Measurements from ENCODE around the gene SYN1. TPM values are rescaled to one million over a fixed set of nuclear protein-coding genes. Genes with fewer than 3 reads are reported as not detected.

The SYN1 gene
- total and polyA plus RNA-seq, 4 donors, result 10.1 to 222 (median 110) TPM

GRCh38 chrX:47556045-47556623 lies 63.5 kb downstream of the SYN1 start:
- no peaks in the 10 kb centered on the region for H3K27me3 ChIP-seq (ENCODE audit: control insufficient read depth, insufficient read depth, low read length)
- H3K4me1 ChIP-seq (ENCODE audit: control insufficient read depth, insufficient read depth, low read length), result peaks cover 4% of the 10 kb centered on the region
- H3K4me3 ChIP-seq (ENCODE audit: low read depth, low read length), result peak overlapping the region; percentile 48
- WGBS (ENCODE audit: insufficient coverage), result 25% methylated on average over 17 of the region's 20 CpGs
- peak; percentile 59 to 97 (median 72) for DNase-seq (ENCODE audit: low read depth in 4 of 6, low spot score in 6 of 6)
- no peaks in the 10 kb centered on the region for H3K9me3 ChIP-seq (ENCODE audit: control insufficient read depth, insufficient read depth, low read length)
- peak overlapping the region; percentile 77 for H3K27ac ChIP-seq (ENCODE audit: low read depth, low read length)
- no peaks in the 10 kb centered on the region for H3K36me3 ChIP-seq (ENCODE audit: control insufficient read depth, insufficient read depth, low read length)

DNA sequence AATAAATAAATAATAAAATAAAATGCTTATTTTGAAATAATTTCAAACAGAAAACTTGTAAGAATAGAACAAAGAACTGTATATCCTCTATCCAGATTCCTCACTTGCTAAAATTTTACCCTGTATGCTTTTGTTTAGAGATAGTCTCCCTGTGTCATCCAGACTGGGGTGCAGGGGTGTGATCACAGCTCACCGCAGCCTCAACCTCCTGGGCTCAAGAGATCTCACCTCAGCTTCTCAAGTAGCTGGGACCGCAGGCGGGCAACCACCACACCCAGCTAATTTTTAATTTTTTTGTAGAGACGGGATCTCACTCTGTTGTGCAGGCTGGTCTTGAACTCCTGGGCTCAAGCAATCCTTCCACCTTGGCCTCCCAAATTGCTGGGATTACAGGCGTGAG lies 76.2 kb downstream of the SYN1 start:
- no peak overlapping the region for H3K27ac ChIP-seq (ENCODE audit: low read depth, low read length)
- H3K4me1 ChIP-seq (ENCODE audit: control insufficient read depth, insufficient read depth, low read length), result peaks cover 3% of the 10 kb centered on the region
- H3K4me3 ChIP-seq (ENCODE audit: low read depth, low read length), result no peak overlapping the region
- WGBS (ENCODE audit: insufficient coverage), result 85% methylated on average over 3 of the region's 5 CpGs
- H3K9me3 ChIP-seq (ENCODE audit: control insufficient read depth, insufficient read depth, low read length), result no peaks in the 10 kb centered on the region
- no peak for DNase-seq (ENCODE audit: low read depth in 4 of 6, low spot score in 6 of 6)
- no peaks in the 10 kb centered on the region for H3K27me3 ChIP-seq (ENCODE audit: control insufficient read depth, insufficient read depth, low read length)
- no peaks in the 10 kb centered on the region for H3K36me3 ChIP-seq (ENCODE audit: control insufficient read depth, insufficient read depth, low read length)

DNA sequence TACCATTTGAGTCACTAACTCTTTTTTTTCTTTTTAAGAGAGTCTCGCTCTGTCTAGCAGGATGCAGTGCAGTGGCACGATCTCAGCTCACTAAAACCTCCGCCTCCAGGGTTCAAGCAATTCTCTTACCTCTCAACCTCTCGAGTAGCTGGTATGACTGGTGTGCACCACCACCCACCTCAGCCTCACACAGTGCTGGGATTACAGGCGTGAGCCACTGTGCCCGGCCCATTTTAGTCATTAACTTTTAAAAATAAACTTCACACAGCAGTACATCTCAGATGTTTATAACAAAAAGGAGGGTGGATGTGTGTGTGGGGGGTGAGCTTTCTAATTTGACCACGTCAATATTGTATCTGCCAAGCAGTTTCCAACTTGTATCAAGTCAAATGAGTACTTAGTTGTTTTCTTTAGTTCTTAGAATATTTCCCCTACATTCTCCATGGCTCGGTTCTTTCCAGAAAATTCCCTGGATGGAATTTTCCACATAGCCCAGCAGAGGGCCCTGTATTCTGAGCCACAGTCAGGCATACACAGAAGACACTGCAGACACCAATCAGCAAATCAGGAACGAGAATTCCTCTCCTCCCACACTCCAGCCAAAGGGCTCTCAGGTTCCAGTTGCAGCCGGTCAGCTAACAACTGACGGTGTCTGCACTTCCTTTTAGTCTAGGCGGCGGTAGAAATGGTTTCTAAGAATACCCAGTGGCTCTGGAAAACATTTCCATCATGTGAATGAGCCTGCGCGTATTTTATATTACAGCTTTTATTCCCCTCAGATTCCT lies 78.7 kb downstream of the SYN1 start:
- peak; percentile 53 to 97 (median 76) for DNase-seq (ENCODE audit: low read depth in 4 of 6, low spot score in 6 of 6)
- Histone ChIP-seq H3K27ac (ENCODE audit: low read depth, low read length) (peak overlapping the region; percentile 88), H3K36me3 (ENCODE audit: control insufficient read depth, insufficient read depth, low read length) (no peaks in the 10 kb centered on the region), H3K27me3 (ENCODE audit: control insufficient read depth, insufficient read depth, low read length) (no peaks in the 10 kb centered on the region), H3K4me3 (ENCODE audit: low read depth, low read length) (peak overlapping the region; percentile 18), H3K9me3 (ENCODE audit: control insufficient read depth, insufficient read depth, low read length) (no peaks in the 10 kb centered on the region), H3K4me1 (ENCODE audit: control insufficient read depth, insufficient read depth, low read length) (peaks cover 3% of the 10 kb centered on the region)
- WGBS (ENCODE audit: insufficient coverage), result 49% methylated on average over 9 of the region's 15 CpGs

DNA sequence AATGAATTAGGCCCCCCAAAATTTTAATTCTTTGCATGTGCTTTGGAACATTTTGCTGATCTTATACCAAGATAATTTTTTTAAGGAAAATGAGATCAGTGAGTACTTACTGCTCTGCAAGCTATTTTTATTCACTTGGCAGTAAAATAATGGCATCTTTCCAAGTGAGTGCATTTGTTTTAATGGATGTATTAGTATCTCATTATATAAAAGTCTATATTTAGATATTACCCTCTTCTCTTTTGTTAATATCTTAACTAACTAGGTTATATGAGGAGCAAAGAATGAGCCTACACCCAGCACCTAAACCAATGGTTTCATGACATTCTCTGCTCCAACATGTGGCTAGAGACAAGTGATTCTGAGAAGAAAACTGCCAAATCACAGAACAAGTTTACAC lies 79.8 kb downstream of the SYN1 start:
- DNase-seq (ENCODE audit: low read depth in 4 of 6, low spot score in 6 of 6), result peak in 2 of 6 donors; percentile 22 to 27
- no peaks in the 10 kb centered on the region for H3K9me3 ChIP-seq (ENCODE audit: control insufficient read depth, insufficient read depth, low read length)
- H3K36me3 ChIP-seq (ENCODE audit: control insufficient read depth, insufficient read depth, low read length), result no peaks in the 10 kb centered on the region
- H3K27me3 ChIP-seq (ENCODE audit: control insufficient read depth, insufficient read depth, low read length), result no peaks in the 10 kb centered on the region
- no peak overlapping the region for H3K4me3 ChIP-seq (ENCODE audit: low read depth, low read length)
- peaks cover 3% of the 10 kb centered on the region for H3K4me1 ChIP-seq (ENCODE audit: control insufficient read depth, insufficient read depth, low read length)
- no peak overlapping the region for H3K27ac ChIP-seq (ENCODE audit: low read depth, low read length)

DNA sequence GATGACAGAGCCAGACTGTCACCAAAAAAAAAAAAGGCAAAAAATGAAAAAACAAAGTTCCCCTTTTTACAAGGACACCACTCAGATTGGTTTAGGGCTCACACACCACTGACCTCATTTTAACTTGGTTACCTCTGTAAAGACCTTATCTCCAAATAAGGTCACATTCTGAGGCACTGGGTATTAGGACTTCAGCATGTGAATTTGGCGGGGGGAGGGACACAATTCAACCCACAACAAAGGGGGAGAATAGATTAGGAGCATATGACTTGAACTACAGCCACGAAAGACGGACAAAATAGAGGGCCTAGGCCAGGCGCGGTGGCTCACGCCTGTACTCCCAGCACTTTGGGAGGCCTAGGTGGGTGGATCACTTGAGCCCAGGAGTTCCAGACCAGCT lies 89.6 kb downstream of the SYN1 start:
- DNase-seq (ENCODE audit: low read depth in 4 of 6, low spot score in 6 of 6), result no peak
- Histone ChIP-seq H3K27ac (ENCODE audit: low read depth, low read length) (no peak overlapping the region), H3K36me3 (ENCODE audit: control insufficient read depth, insufficient read depth, low read length) (no peaks in the 10 kb centered on the region), H3K4me3 (ENCODE audit: low read depth, low read length) (no peak overlapping the region), H3K4me1 (ENCODE audit: control insufficient read depth, insufficient read depth, low read length) (no peaks in the 10 kb centered on the region), H3K9me3 (ENCODE audit: control insufficient read depth, insufficient read depth, low read length) (no peaks in the 10 kb centered on the region), H3K27me3 (ENCODE audit: control insufficient read depth, insufficient read depth, low read length) (no peaks in the 10 kb centered on the region)
- WGBS (ENCODE audit: insufficient coverage), result no CpG with 5 or more reads among the region's 6 CpGs

- Histone ChIP-seq H3K27ac (ENCODE audit: low read depth, low read length) (no peak overlapping the region), H3K9me3 (ENCODE audit: control insufficient read depth, insufficient read depth, low read length) (no peaks in the 10 kb centered on the region), H3K27me3 (ENCODE audit: control insufficient read depth, insufficient read depth, low read length) (no peaks in the 10 kb centered on the region), H3K36me3 (ENCODE audit: control insufficient read depth, insufficient read depth, low read length) (no peaks in the 10 kb centered on the region), H3K4me1 (ENCODE audit: control insufficient read depth, insufficient read depth, low read length) (no peaks in the 10 kb centered on the region), H3K4me3 (ENCODE audit: low read depth, low read length) (no peak overlapping the region)
- no peak for DNase-seq (ENCODE audit: low read depth in 4 of 6, low spot score in 6 of 6)
- no CpG with 5 or more reads among the region's 8 CpGs for WGBS (ENCODE audit: insufficient coverage)
These were observed 90.1 kb downstream of the SYN1 start for GRCh38 chrX:47529548-47529947.

GRCh38 chrX:47523713-47524166 lies 95.9 kb downstream of the SYN1 start:
- no peak overlapping the region for H3K27ac ChIP-seq (ENCODE audit: low read depth, low read length)
- peaks cover 6% of the 10 kb centered on the region for H3K4me1 ChIP-seq (ENCODE audit: control insufficient read depth, insufficient read depth, low read length)
- 25% methylated on average over 34 of the region's 34 CpGs for WGBS (ENCODE audit: insufficient coverage)
- no peaks in the 10 kb centered on the region for H3K27me3 ChIP-seq (ENCODE audit: control insufficient read depth, insufficient read depth, low read length)
- peak overlapping the region; percentile 58 for H3K4me3 ChIP-seq (ENCODE audit: low read depth, low read length)
- H3K9me3 ChIP-seq (ENCODE audit: control insufficient read depth, insufficient read depth, low read length), result no peaks in the 10 kb centered on the region
- H3K36me3 ChIP-seq (ENCODE audit: control insufficient read depth, insufficient read depth, low read length), result no peaks in the 10 kb centered on the region
- no peak for DNase-seq (ENCODE audit: low read depth in 4 of 6, low spot score in 6 of 6)

DNA sequence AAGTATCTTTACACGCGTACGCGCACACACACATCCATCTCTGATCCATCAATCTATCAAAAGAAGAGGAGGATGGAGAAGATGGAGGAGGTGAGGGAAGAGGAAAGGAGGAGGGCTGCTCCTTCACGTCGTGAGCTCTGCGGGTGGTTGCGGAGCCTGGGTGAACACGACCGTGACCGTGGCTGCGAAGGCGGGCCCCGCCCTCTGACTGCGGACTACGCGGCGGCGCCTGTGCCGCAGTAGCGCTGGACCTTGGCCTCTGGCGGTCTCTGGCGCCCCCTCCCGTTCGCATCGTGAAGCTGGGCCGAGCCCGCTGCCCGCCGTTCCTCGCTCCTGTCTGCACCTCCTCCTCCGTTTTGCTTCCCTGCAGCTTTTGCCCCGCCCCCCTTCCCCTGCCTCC lies 96.4 kb downstream of the SYN1 start:
- WGBS (ENCODE audit: insufficient coverage), result 10% methylated on average over 29 of the region's 33 CpGs
- no peak overlapping the region for H3K27ac ChIP-seq (ENCODE audit: low read depth, low read length)
- H3K4me1 ChIP-seq (ENCODE audit: control insufficient read depth, insufficient read depth, low read length), result peaks cover 6% of the 10 kb centered on the region
- no peaks in the 10 kb centered on the region for H3K36me3 ChIP-seq (ENCODE audit: control insufficient read depth, insufficient read depth, low read length)
- peak overlapping the region; percentile 58 for H3K4me3 ChIP-seq (ENCODE audit: low read depth, low read length)
- DNase-seq (ENCODE audit: low read depth in 4 of 6, low spot score in 6 of 6), result peak; percentile 46 to 95 (median 70)
- H3K27me3 ChIP-seq (ENCODE audit: control insufficient read depth, insufficient read depth, low read length), result no peaks in the 10 kb centered on the region
- no peaks in the 10 kb centered on the region for H3K9me3 ChIP-seq (ENCODE audit: control insufficient read depth, insufficient read depth, low read length)

All from spinal cord (tissue), 10 donors.